ENCODE measurements around the gene EFNA2. TPM values are rescaled to one million over a fixed set of nuclear protein-coding genes. Genes with fewer than 3 reads are reported as not detected.

The EFNA2 gene
- total RNA-seq, 2 donors from 2014 or later, result not detected

- no peak for ATAC-seq
- peak overlapping the region; percentile 81 for H3K4me3 Mint-ChIP-seq
Measured at GRCh38 chr19:1283917-1284292, 1.8 kb upstream of the EFNA2 start.

GRCh38 chr19:1284293-1284978, 1.2 kb upstream of the EFNA2 start:
- DNase-seq, result no peak
- no peak overlapping the region for H3K27ac Mint-ChIP-seq
- ATAC-seq, result no peak
- H3K4me3 Mint-ChIP-seq, result peak overlapping the region; percentile 81
- peaks cover 2% of the 10 kb centered on the region for H3K36me3 Mint-ChIP-seq (ENCODE audit: low read depth)
- peaks cover 17% of the 10 kb centered on the region for H3K27me3 Mint-ChIP-seq
- H3K9me3 ChIP-seq (ENCODE audit: control insufficient read depth, low read length, poor library complexity, severe bottlenecking), result no peaks in the 10 kb centered on the region
- H3K4me1 Mint-ChIP-seq, result peaks cover 13% of the 10 kb centered on the region

More at GRCh38 chr19:1283917-1284292, 1.8 kb upstream of the EFNA2 start:
- H3K36me3 Mint-ChIP-seq (ENCODE audit: low read depth), result peaks cover 2% of the 10 kb centered on the region
- no peaks in the 10 kb centered on the region for H3K9me3 ChIP-seq (ENCODE audit: control insufficient read depth, low read length, poor library complexity, severe bottlenecking)
- no peak overlapping the region for H3K27ac Mint-ChIP-seq
- DNase-seq, result no peak
- H3K27me3 Mint-ChIP-seq, result peaks cover 17% of the 10 kb centered on the region
- H3K4me1 Mint-ChIP-seq, result peaks cover 13% of the 10 kb centered on the region

- no peak for DNase-seq
- Mint-ChIP-seq H3K27me3 (peaks cover 17% of the 10 kb centered on the region), H3K4me1 (peaks cover 8% of the 10 kb centered on the region), H3K36me3 (ENCODE audit: low read depth) (peaks cover 2% of the 10 kb centered on the region), H3K4me3 (peak overlapping the region; percentile 57), H3K27ac (no peak overlapping the region)
- H3K9me3 ChIP-seq (ENCODE audit: control insufficient read depth, low read length, poor library complexity, severe bottlenecking), result no peaks in the 10 kb centered on the region
- ATAC-seq, result no peak
Measured at GRCh38 chr19:1284979-1285736, 515 bp upstream of the EFNA2 start.

GRCh38 chr19:1286487-1287353, 1.0 kb downstream of the EFNA2 start:
- Mint-ChIP-seq H3K4me1 (peaks cover 6% of the 10 kb centered on the region), H3K27me3 (peaks cover 17% of the 10 kb centered on the region), H3K4me3 (peak overlapping the region; percentile 79), H3K27ac (no peak overlapping the region), H3K36me3 (ENCODE audit: low read depth) (peaks cover 2% of the 10 kb centered on the region)
- ATAC-seq (no peak), DNase-seq (no peak)
- H3K9me3 ChIP-seq (ENCODE audit: control insufficient read depth, low read length, poor library complexity, severe bottlenecking), result no peaks in the 10 kb centered on the region

GRCh38 chr19:1287354-1288225, 1.9 kb downstream of the EFNA2 start:
- H3K36me3 Mint-ChIP-seq (ENCODE audit: low read depth), result peaks cover 5% of the 10 kb centered on the region
- peaks cover 10% of the 10 kb centered on the region for H3K4me1 Mint-ChIP-seq
- no peaks in the 10 kb centered on the region for H3K9me3 ChIP-seq (ENCODE audit: control insufficient read depth, low read length, poor library complexity, severe bottlenecking)
- no peak overlapping the region for H3K27ac Mint-ChIP-seq
- no peak for DNase-seq
- H3K27me3 Mint-ChIP-seq, result peaks cover 24% of the 10 kb centered on the region
- peak overlapping the region; percentile 62 for H3K4me3 Mint-ChIP-seq
- ATAC-seq, result no peak

GRCh38 chr19:1288226-1288612, 2.5 kb downstream of the EFNA2 start:
- no peaks in the 10 kb centered on the region for H3K9me3 ChIP-seq (ENCODE audit: control insufficient read depth, low read length, poor library complexity, severe bottlenecking)
- Mint-ChIP-seq H3K4me1 (peaks cover 10% of the 10 kb centered on the region), H3K27ac (no peak overlapping the region), H3K4me3 (no peak overlapping the region), H3K36me3 (ENCODE audit: low read depth) (peaks cover 5% of the 10 kb centered on the region), H3K27me3 (peaks cover 27% of the 10 kb centered on the region)
- ATAC-seq, result no peak
- DNase-seq, result no peak

GRCh38 chr19:1288833-1289685, 3.4 kb downstream of the EFNA2 start:
- H3K27me3 Mint-ChIP-seq, result peaks cover 25% of the 10 kb centered on the region
- DNase-seq, result no peak
- no peak for ATAC-seq
- H3K36me3 Mint-ChIP-seq (ENCODE audit: low read depth), result peaks cover 5% of the 10 kb centered on the region
- no peak overlapping the region for H3K27ac Mint-ChIP-seq
- H3K4me1 Mint-ChIP-seq, result peaks cover 10% of the 10 kb centered on the region
- H3K4me3 Mint-ChIP-seq, result no peak overlapping the region
- H3K9me3 ChIP-seq (ENCODE audit: control insufficient read depth, low read length, poor library complexity, severe bottlenecking), result no peaks in the 10 kb centered on the region

GRCh38 chr19:1289686-1290025, 4.0 kb downstream of the EFNA2 start:
- Mint-ChIP-seq H3K27ac (no peak overlapping the region), H3K4me3 (no peak overlapping the region), H3K36me3 (ENCODE audit: low read depth) (peaks cover 5% of the 10 kb centered on the region), H3K4me1 (peaks cover 12% of the 10 kb centered on the region), H3K27me3 (peaks cover 19% of the 10 kb centered on the region)
- DNase-seq (no peak), ATAC-seq (no peak)
- H3K9me3 ChIP-seq (ENCODE audit: control insufficient read depth, low read length, poor library complexity, severe bottlenecking), result no peaks in the 10 kb centered on the region

- Mint-ChIP-seq H3K4me3 (no peak overlapping the region), H3K27ac (no peak overlapping the region), H3K4me1 (peaks cover 10% of the 10 kb centered on the region), H3K27me3 (peaks cover 14% of the 10 kb centered on the region), H3K36me3 (ENCODE audit: low read depth) (peaks cover 3% of the 10 kb centered on the region)
- ATAC-seq (no peak), DNase-seq (no peak)
- no peaks in the 10 kb centered on the region for H3K9me3 ChIP-seq (ENCODE audit: control insufficient read depth, low read length, poor library complexity, severe bottlenecking)
Measured at GRCh38 chr19:1290196-1290702, 4.6 kb downstream of the EFNA2 start.

- Mint-ChIP-seq H3K4me3 (no peak overlapping the region), H3K27me3 (peaks cover 14% of the 10 kb centered on the region), H3K36me3 (ENCODE audit: low read depth) (peaks cover 3% of the 10 kb centered on the region), H3K4me1 (peaks cover 10% of the 10 kb centered on the region), H3K27ac (no peak overlapping the region)
- ATAC-seq, result no peak
- H3K9me3 ChIP-seq (ENCODE audit: control insufficient read depth, low read length, poor library complexity, severe bottlenecking), result no peaks in the 10 kb centered on the region
- DNase-seq, result no peak
Measured at GRCh38 chr19:1290703-1291651, 5.3 kb downstream of the EFNA2 start.

GRCh38 chr19:1291761-1292418, 6.2 kb downstream of the EFNA2 start:
- H3K9me3 ChIP-seq (ENCODE audit: control insufficient read depth, low read length, poor library complexity, severe bottlenecking), result no peaks in the 10 kb centered on the region
- DNase-seq, result no peak
- no peak for ATAC-seq
- H3K27ac Mint-ChIP-seq, result no peak overlapping the region
- peaks cover 9% of the 10 kb centered on the region for H3K27me3 Mint-ChIP-seq
- H3K4me3 Mint-ChIP-seq, result no peak overlapping the region
- H3K36me3 Mint-ChIP-seq (ENCODE audit: low read depth), result peaks cover 3% of the 10 kb centered on the region
- peaks cover 6% of the 10 kb centered on the region for H3K4me1 Mint-ChIP-seq
